GM23338 (cell line): ENCODE data around the gene CHN2. TPM values are rescaled to one million over a fixed set of nuclear protein-coding genes. Genes with fewer than 3 reads are reported as not detected.

Experiments
- ATAC-seq: fragments of 200-7000 bp; cut with Tn5 transposase; 3 replicates; pipeline ENCODE4 v1.9.1; 2020
- DNase-seq: peaks from one replicate; pipeline ENCODE4 v3.0.0-alpha.2; 2015; ENCODE audit warnings: low spot score
- H2AFZ ChIP-seq: fragments of 200-600 bp; sonication (generic); 2 replicates; pipeline ENCODE4 v1.8.0; 2016; ENCODE audit warnings: antibody characterized with exemption, mild to moderate bottlenecking, moderate library complexity
- H3F3A ChIP-seq: fragments of 200-600 bp; sonication (generic); replicated peaks from 2 replicates; pipeline ENCODE4 v1.8.0; 2017; ENCODE audit warnings: antibody characterized with exemption, mixed run types, low read depth
- H3K27ac ChIP-seq: fragments of 200-600 bp; sonication (generic); 2 replicates; pipeline ENCODE4 v1.6.1; 2016; ENCODE audit warnings: low read depth
- H3K27me3 ChIP-seq: fragments of 200-600 bp; sonication (generic); 2 replicates; pipeline ENCODE4 v1.8.0; 2016; ENCODE audit warnings: mild to moderate bottlenecking, mixed run types, moderate library complexity; ENCODE audit not compliant: insufficient read depth
- H3K36me3 ChIP-seq: fragments of 200-600 bp; sonication (generic); 2 replicates; pipeline ENCODE4 v1.8.0; 2016; ENCODE audit warnings: mild to moderate bottlenecking; ENCODE audit not compliant: insufficient read depth
- H3K4me1 ChIP-seq: fragments of 200-600 bp; sonication (generic); 2 replicates; pipeline ENCODE4 v1.8.0; 2016; ENCODE audit warnings: mild to moderate bottlenecking, moderate library complexity; ENCODE audit not compliant: insufficient read depth
- H3K4me2 ChIP-seq: fragments of 200-600 bp; sonication (generic); 2 replicates; pipeline ENCODE4 v1.7.1; 2017; ENCODE audit warnings: mixed run types
- H3K4me3 ChIP-seq: fragments of 200-600 bp; sonication (generic); 2 replicates; pipeline ENCODE4 v1.6.1; 2016; ENCODE audit warnings: mixed run types
- H3K79me2 ChIP-seq: fragments of 200-600 bp; sonication (generic); replicated peaks from 2 replicates; pipeline ENCODE4 v1.8.0; 2017; ENCODE audit warnings: mild to moderate bottlenecking; ENCODE audit not compliant: insufficient read depth
- H3K9me2 ChIP-seq: fragments of 200-600 bp; sonication (generic); 2 replicates; pipeline ENCODE4 v1.8.0; 2017; ENCODE audit not compliant: insufficient read depth
- H4K20me1 ChIP-seq: fragments of 200-600 bp; sonication (generic); replicated peaks from 2 replicates; pipeline ENCODE4 v1.8.0; 2017; ENCODE audit warnings: mild to moderate bottlenecking; ENCODE audit not compliant: insufficient read depth
- H3K27ac Mint-ChIP-seq: 2 replicates; pipeline ENCODE4 v1.8.0; 2020; ENCODE audit warnings: inconsistent platforms, mild to moderate bottlenecking, moderate library complexity, mixed read lengths
- H3K27me3 Mint-ChIP-seq: 3 replicates; pipeline ENCODE4 v1.8.0; 2022; ENCODE audit warnings: low read depth, mild to moderate bottlenecking, moderate library complexity, mixed read lengths, inconsistent platforms; ENCODE audit not compliant: insufficient read depth, poor library complexity
- H3K36me3 Mint-ChIP-seq: 3 replicates; pipeline ENCODE4 v1.8.0; 2021; ENCODE audit warnings: low read depth, mild to moderate bottlenecking, inconsistent platforms, moderate library complexity, mixed read lengths
- H3K4me1 Mint-ChIP-seq: 3 replicates; pipeline ENCODE4 v1.8.0; 2020; ENCODE audit warnings: mild to moderate bottlenecking, inconsistent platforms, mixed read lengths
- H3K4me3 Mint-ChIP-seq: 3 replicates; pipeline ENCODE4 v1.8.0; 2021; ENCODE audit warnings: moderate library complexity, mild to moderate bottlenecking, inconsistent platforms, mixed read lengths
- H3K9me3 Mint-ChIP-seq: 3 replicates; pipeline ENCODE4 v1.8.0; 2020; ENCODE audit warnings: moderate library complexity, mild to moderate bottlenecking, inconsistent platforms, mixed read lengths
- CREB1 ChIP-seq: fragments of 250-450 bp; sonication (Bioruptor Pico); IDR thresholded peaks from 2 replicates; pipeline ENCODE4 v1.5.0; 2020; ENCODE audit warnings: low read depth, mild to moderate bottlenecking, moderate library complexity
- CTCF ChIP-seq, 2 experiments: fragments of 200-600 bp in 1 of 2; sonication (generic) in 1 of 2; conservative IDR thresholded peaks; 2 replicates each; pipeline versions ENCODE4 v1.5.1 to v1.6.1; 2016 to 2017; ENCODE audit warnings: antibody characterized with exemption in 2 of 2, low read depth in 2 of 2, mild to moderate bottlenecking in 2 of 2, moderate library complexity in 1 of 2
- ETS1 ChIP-seq: IDR thresholded peaks from 2 replicates; pipeline ENCODE4 v1.6.1; 2016; ENCODE audit warnings: antibody characterized with exemption
- EZH2 ChIP-seq: fragments of 200-600 bp; sonication (generic); IDR thresholded peaks from one replicate; pipeline ENCODE4 v1.8.0; 2017; ENCODE audit warnings: antibody characterized with exemption, mild to moderate bottlenecking, low read depth; ENCODE audit not compliant: unreplicated experiment
- EZH2phosphoT487 ChIP-seq: fragments of 200-600 bp; sonication (generic); IDR thresholded peaks from one replicate; pipeline ENCODE4 v1.8.1; 2018; ENCODE audit warnings: antibody characterized with exemption; ENCODE audit not compliant: unreplicated experiment
- NANOG ChIP-seq: IDR thresholded peaks from 2 replicates; pipeline ENCODE4 v1.6.1; 2016; ENCODE audit warnings: antibody characterized with exemption, borderline replicate concordance
- POLR2AphosphoS5 ChIP-seq: IDR thresholded peaks from 2 replicates; pipeline ENCODE4 v1.6.1; 2016; ENCODE audit warnings: antibody characterized with exemption, low read depth
- REST ChIP-seq: IDR thresholded peaks from one replicate; pipeline ENCODE4 v1.6.1; 2018; ENCODE audit warnings: antibody characterized with exemption; ENCODE audit not compliant: unreplicated experiment
- STAT1 ChIP-seq: IDR thresholded peaks from one replicate; pipeline ENCODE4 v1.6.1; 2016; ENCODE audit warnings: antibody characterized with exemption; ENCODE audit not compliant: unreplicated experiment
- ZNF114 ChIP-seq: fragments of 250-450 bp; sonication (Bioruptor Pico); IDR thresholded peaks from 2 replicates; pipeline ENCODE4 v1.5.0; 2020; ENCODE audit warnings: mild to moderate bottlenecking, moderate library complexity
- ZNF331 ChIP-seq: fragments of 250-450 bp; sonication (Bioruptor Pico); IDR thresholded peaks from 2 replicates; pipeline ENCODE4 v1.5.0; 2020; ENCODE audit warnings: low read depth, mild to moderate bottlenecking, moderate library complexity
- ZNF462 ChIP-seq: fragments of 250-450 bp; sonication (Bioruptor Pico); IDR thresholded peaks from 2 replicates; pipeline ENCODE4 v1.5.0; 2020; ENCODE audit warnings: mild to moderate bottlenecking, moderate library complexity
- polyA plus RNA-seq: library from polyadenylated mRNA; unstranded; fragments of >200 nt; fragmentation: Nextera tagmentation; extraction: Ambion mirVana; gene quantifications from 2 replicates; pipeline ENCODE4 v1.2.1, GENCODE V29; 2016
- total RNA-seq: library from RNA; depleted of rRNA; stranded (reverse); fragments of >200 nt; shearing (Covaris generic); gene quantifications from 2 replicates; pipeline ENCODE4 v1.2.3, GENCODE V29; 2014

The CHN2 gene
- total and polyA plus RNA-seq, 2 experiments from 2014 or later, result 6.1 to 7.5 TPM

GRCh38 chr7:29325476-29325875 is 130.9 kb downstream of the CHN2 start (continued):
- TF ChIP-seq ETS1, result no peak

GRCh38 chr7:29326864-29327263 is 132.3 kb downstream of the CHN2 start:
- no peak for ATAC-seq
- Histone ChIP-seq H3K9me2 (peaks cover 6% of the 10 kb centered on the region; the same call in 1 of the 2 replicates), H3K4me1 (peaks cover 15% of the 10 kb centered on the region; the same call in 1 of the 2 replicates), H2AFZ (no peak overlapping the region), H3K4me3 (no peak overlapping the region), H3K36me3 (no peaks in the 10 kb centered on the region), H3K27me3 (no peaks in the 10 kb centered on the region), H4K20me1 (no peaks in the 10 kb centered on the region), H3K4me2 (no peak overlapping the region), H3K79me2 (no peaks in the 10 kb centered on the region), H3F3A (no peaks in the 10 kb centered on the region), H3K27ac (no peak overlapping the region)
- Mint-ChIP-seq H3K27me3 (peaks cover 5% of the 10 kb centered on the region), H3K4me1 (peaks cover 12% of the 10 kb centered on the region), H3K9me3 (no peaks in the 10 kb centered on the region), H3K27ac (no peak overlapping the region), H3K4me3 (no peak overlapping the region), H3K36me3 (no peaks in the 10 kb centered on the region; the same call in 2 of the 3 replicates)
- DNase-seq, result no peak
- TF ChIP-seq CREB1 (CRISPR knock-in tag) (no peak), EZH2 (no peak), ETS1 (no peak), ZNF114 (CRISPR knock-in tag) (no peak), ZNF331 (no peak), POLR2AphosphoS5 (no peak), NANOG (no peak), REST (no peak), CTCF (conservative IDR thresholded peaks at IDR 0.05; ENCODE audit: low read depth in 2 of 2) (no peak), STAT1 (no peak), ZNF462 (CRISPR knock-in tag) (no peak), EZH2phosphoT487 (no peak)
